Skeletal muscle satellite cell (primary cell): ENCODE results near the gene INHBE. TPM values are rescaled to one million over a fixed set of nuclear protein-coding genes. Genes with fewer than 3 reads are reported as not detected.
"Not testable (repeated sequence)": the region's sequence is repeated elsewhere in the genome, so short reads cannot be mapped to it uniquely, and the experiment has no call there.

Experiments
- H3K27me3 ChIP-seq: 2 replicates; pipeline ENCODE4 v1.7.0; 2013; ENCODE audit warnings: low read length; ENCODE audit not compliant: control insufficient read depth, insufficient read depth
- H3K36me3 ChIP-seq: 2 replicates; pipeline ENCODE4 v1.7.0; 2013; ENCODE audit warnings: mild to moderate bottlenecking, control low read depth, low read length; ENCODE audit not compliant: insufficient read depth
- H3K4me1 ChIP-seq: 2 replicates; pipeline ENCODE4 v1.7.0; 2013; ENCODE audit warnings: low read length; ENCODE audit not compliant: control insufficient read depth, insufficient read depth
- H3K4me2 ChIP-seq: 2 replicates; pipeline ENCODE4 v1.7.0; 2013; ENCODE audit warnings: mild to moderate bottlenecking, low read length
- H3K4me3 ChIP-seq: 2 replicates; pipeline ENCODE4 v1.7.0; 2013; ENCODE audit warnings: low read length
- H3K9ac ChIP-seq: 2 replicates; pipeline ENCODE4 v1.7.0; 2013; ENCODE audit warnings: mild to moderate bottlenecking, low read depth, low read length, moderate library complexity
- H3K9me3 ChIP-seq: replicated peaks from 2 replicates; pipeline ENCODE4 v1.7.0; 2013; ENCODE audit warnings: mild to moderate bottlenecking, control low read depth, low read length
- small RNA-seq: library from RNA; depleted of rRNA; stranded (forward); fragments of <200 nt; gene quantifications from one replicate; pipeline ENCODE3, GENCODE V24; 2012

Gene INHBE

DNA sequence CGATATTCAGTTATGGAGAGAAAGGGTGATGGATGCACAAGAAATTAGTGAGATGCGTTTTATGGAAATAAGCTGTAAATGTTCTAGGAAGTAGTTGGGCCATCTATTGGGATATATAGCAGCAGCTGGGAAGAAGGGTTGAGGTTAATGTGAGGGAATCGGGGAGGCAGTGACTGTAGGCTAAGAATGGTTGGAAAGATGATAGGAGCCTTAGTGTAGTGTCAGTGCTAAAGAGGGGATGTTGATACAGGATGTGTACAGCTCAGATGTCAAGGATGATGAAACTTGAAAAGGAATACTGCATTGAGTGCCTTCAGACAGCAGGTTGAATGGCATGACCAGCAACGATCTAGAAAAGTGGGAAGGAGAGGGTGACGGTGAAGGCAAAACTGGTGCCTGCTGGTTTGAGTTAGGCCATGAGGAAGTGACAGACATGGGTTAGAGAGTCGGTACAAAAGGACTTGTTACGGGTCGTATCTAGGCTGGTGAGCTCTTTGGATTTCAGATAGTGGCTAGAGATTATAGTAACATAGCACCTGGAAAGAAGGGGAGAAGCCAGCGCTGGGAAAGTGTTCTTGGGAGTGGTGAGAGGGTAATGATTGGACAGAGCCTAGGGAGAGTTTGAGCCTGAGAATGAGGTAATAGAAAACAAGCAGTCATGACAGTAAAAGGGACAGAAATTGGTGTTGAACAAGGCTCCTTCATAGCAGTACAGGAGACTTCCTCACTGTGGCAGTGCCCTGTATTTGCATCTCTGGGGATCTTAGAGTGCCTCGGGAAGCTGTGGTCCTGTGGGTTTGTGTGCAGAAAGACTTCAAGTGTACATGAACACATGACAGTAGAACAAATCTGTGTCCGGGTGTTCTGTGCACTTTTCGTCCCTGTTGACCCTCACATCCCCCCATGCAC, 42.4 kb downstream of the INHBE start:
- H3K9ac ChIP-seq, result no peak overlapping the region
- no peaks in the 10 kb centered on the region for H3K4me1 ChIP-seq
- H3K4me2 ChIP-seq, result no peak overlapping the region
- H3K36me3 ChIP-seq, result peaks cover 53% of the 10 kb centered on the region
- H3K9me3 ChIP-seq, result no peaks in the 10 kb centered on the region
- H3K4me3 ChIP-seq, result no peak overlapping the region
- H3K27me3 ChIP-seq, result no peaks in the 10 kb centered on the region

DNA sequence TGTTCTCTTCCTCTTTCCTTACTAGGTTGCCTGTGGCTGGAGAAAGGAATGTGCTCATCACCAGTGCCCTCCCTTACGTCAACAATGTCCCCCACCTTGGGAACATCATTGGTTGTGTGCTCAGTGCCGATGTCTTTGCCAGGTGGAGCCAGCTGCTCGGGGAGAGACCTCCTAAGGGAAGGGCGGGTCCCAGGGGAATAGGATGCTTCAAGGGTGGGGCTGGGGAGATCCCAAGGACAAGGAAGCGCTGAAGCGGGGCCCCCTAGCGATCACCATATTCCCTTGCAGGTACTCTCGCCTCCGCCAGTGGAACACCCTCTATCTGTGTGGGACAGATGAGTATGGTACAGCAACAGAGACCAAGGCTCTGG, 43.0 kb downstream of the INHBE start:
- H3K36me3 ChIP-seq, result peaks cover 47% of the 10 kb centered on the region

GRCh38 chr12:57498571-57498970, 43.5 kb downstream of the INHBE start:
- H3K9me3 ChIP-seq, result no peaks in the 10 kb centered on the region
- no peak overlapping the region for H3K4me2 ChIP-seq
- no peak overlapping the region for H3K4me3 ChIP-seq
- H3K27me3 ChIP-seq, result no peaks in the 10 kb centered on the region
- no peak overlapping the region for H3K9ac ChIP-seq
- peaks cover 47% of the 10 kb centered on the region for H3K36me3 ChIP-seq
- no peaks in the 10 kb centered on the region for H3K4me1 ChIP-seq

More for the DNA sequence above, 43.0 kb downstream of the INHBE start:
- Histone ChIP-seq H3K27me3 (no peaks in the 10 kb centered on the region), H3K9ac (no peak overlapping the region), H3K9me3 (no peaks in the 10 kb centered on the region), H3K4me1 (no peaks in the 10 kb centered on the region), H3K4me2 (no peak overlapping the region), H3K4me3 (no peak overlapping the region)

DNA sequence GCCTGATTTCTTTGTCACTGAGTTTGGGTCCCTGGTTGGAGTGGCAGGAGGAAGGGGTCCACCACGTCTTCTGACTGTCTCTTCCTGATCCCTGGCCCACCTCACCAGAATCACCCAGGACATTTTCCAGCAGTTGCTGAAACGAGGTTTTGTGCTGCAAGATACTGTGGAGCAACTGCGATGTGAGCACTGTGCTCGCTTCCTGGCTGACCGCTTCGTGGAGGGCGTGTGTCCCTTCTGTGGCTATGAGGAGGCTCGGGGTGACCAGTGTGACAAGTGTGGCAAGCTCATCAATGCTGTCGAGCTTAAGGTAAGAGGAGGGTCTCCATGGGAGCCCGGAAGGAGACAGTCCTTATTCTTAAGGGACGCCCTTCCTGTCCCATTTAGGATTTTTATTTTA, 45.1 kb downstream of the INHBE start:
- no peaks in the 10 kb centered on the region for H3K4me1 ChIP-seq

DNA sequence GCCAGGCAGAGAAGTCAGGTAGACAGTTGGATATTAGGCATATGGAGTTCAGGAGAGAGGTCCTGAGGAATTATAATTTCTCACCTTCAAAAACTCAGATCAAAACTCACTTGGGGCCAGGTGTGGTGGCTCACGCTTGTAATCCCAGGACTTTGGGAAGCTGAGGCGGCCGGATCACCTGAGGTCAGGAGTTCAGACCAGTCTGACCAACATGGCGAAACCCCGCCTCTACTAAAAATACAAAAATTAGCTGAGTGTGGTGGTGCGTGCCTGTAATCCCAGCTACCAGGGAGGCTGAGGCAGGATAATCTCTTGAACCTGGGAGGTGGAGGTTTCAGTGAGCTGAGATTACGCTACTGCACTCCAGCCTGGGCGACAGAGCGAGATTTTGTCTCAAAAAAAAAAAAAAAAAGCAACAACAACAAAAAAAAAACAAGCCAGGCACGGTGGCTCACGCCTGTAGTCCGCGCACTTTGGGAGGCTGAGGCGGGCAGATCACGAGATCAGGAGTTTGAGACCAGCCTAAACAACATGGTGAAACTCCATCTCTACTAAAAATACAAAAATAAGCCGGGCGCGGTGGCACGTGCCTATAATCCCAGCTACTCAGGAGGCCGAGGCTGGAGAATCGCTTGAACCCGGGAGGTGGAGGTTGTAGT, 47.3 kb downstream of the INHBE start:
- H3K9me3 ChIP-seq, H3K27me3 ChIP-seq, H3K4me2 ChIP-seq, H3K9ac ChIP-seq, H3K4me1 ChIP-seq, H3K4me3 ChIP-seq: not testable (repeated sequence)
- H3K36me3 ChIP-seq, result peaks cover 56% of the 10 kb centered on the region

More for the DNA sequence above, 45.1 kb downstream of the INHBE start:
- Histone ChIP-seq H3K4me3 (no peak overlapping the region), H3K4me2 (no peak overlapping the region), H3K9ac (no peak overlapping the region), H3K9me3 (no peaks in the 10 kb centered on the region), H3K27me3 (no peaks in the 10 kb centered on the region), H3K36me3 (peaks cover 53% of the 10 kb centered on the region)

- not testable (repeated sequence) for H3K9me3 ChIP-seq, H3K4me3 ChIP-seq, H3K4me2 ChIP-seq, H3K9ac ChIP-seq, H3K4me1 ChIP-seq, H3K27me3 ChIP-seq
- peaks cover 41% of the 10 kb centered on the region for H3K36me3 ChIP-seq
These were observed 51.4 kb downstream of the INHBE start for GRCh38 chr12:57506541-57506940.

Small RNA genes within 50 kb of the gene (small RNA-seq; reads per million reads assigned to genes)
- not detected for gene RNU6-879P
